DMS53 (cell line): Measurements from ENCODE around the gene MYO1H.
A peak's percentile ranks its signal among the peaks of the same experiment; 100 is the strongest.
"Not testable (repeated sequence)": the region's sequence is repeated elsewhere in the genome, so short reads cannot be mapped to it uniquely, and the experiment has no call there.

Experiments
- DNase-seq: peaks from one replicate; lab custom pipeline; 2025; lab: John Stamatoyannopoulos, UW

Gene MYO1H

GRCh38 chr12:109347589-109347988, at the start of gene MYO1H:
TSS of gene MYO1H (plus strand) at chr12:109347900. CDS start at chr12:109347961, 61 bp downstream.
- DNase-seq: no peak

GRCh38 chr12:109299849-109300248, 47.9 kb upstream of the MYO1H start:
- DNase-seq: no peak

- no peak for DNase-seq
Measured at GRCh38 chr12:109301643-109302168, 46.0 kb upstream of the MYO1H start.

- DNase-seq: peak; percentile 63
Measured at GRCh38 chr12:109302358-109302757, 45.3 kb upstream of the MYO1H start.

- DNase-seq: no peak
Measured at GRCh38 chr12:109302770-109303169, 44.9 kb upstream of the MYO1H start.

GRCh38 chr12:109304485-109304884, 43.2 kb upstream of the MYO1H start:
- no peak for DNase-seq

- peak; percentile 82 for DNase-seq
Measured at GRCh38 chr12:109305547-109305946, 42.2 kb upstream of the MYO1H start.

- DNase-seq: no peak
Measured at GRCh38 chr12:109307051-109307450, 40.6 kb upstream of the MYO1H start.

GRCh38 chr12:109308534-109309380, 38.9 kb upstream of the MYO1H start, which contains the start of gene FOXN4:
TSS of gene FOXN4 (minus strand) at chr12:109309284. CDS start at chr12:109308321, 963 bp downstream.
- peak; percentile 42 for DNase-seq

GRCh38 chr12:109309381-109310246, 38.1 kb upstream of the MYO1H start:
- peak; percentile 58 for DNase-seq

- peak; percentile 80 for DNase-seq
Measured at GRCh38 chr12:109310247-109311125, 37.2 kb upstream of the MYO1H start.

- not testable (repeated sequence) for DNase-seq
Measured at GRCh38 chr12:109321294-109321693, 26.4 kb upstream of the MYO1H start.

GRCh38 chr12:109329003-109329402, 18.7 kb upstream of the MYO1H start:
- no peak for DNase-seq

GRCh38 chr12:109329686-109330085, 18.0 kb upstream of the MYO1H start:
- DNase-seq: no peak

GRCh38 chr12:109330282-109331230, 17.1 kb upstream of the MYO1H start:
- no peak for DNase-seq

- no peak for DNase-seq
Measured at GRCh38 chr12:109331301-109331952, 16.3 kb upstream of the MYO1H start.

GRCh38 chr12:109334887-109335286, 12.8 kb upstream of the MYO1H start:
- no peak for DNase-seq

- DNase-seq: no peak
Measured at GRCh38 chr12:109336593-109336992, 11.1 kb upstream of the MYO1H start.

- no peak for DNase-seq
Measured at GRCh38 chr12:109343677-109344076, 4.0 kb upstream of the MYO1H start.

GRCh38 chr12:109345428-109345827, 2.3 kb upstream of the MYO1H start:
- no peak for DNase-seq
